Panc1 (cell line): ENCODE measurements around the gene RNF222.

ENCODE experiments used
- CTCF ChIP-seq: fragments of 450-650 bp; IDR thresholded peaks from 2 replicates; pipeline ENCODE4 v1.5.1; 2017; ENCODE audit warnings: mild to moderate bottlenecking
- POLR2AphosphoS5 ChIP-seq: IDR thresholded peaks from 2 replicates; pipeline ENCODE4 v1.6.1; 2012; ENCODE audit warnings: mild to moderate bottlenecking, low read depth, low read length, moderate library complexity

DNA sequence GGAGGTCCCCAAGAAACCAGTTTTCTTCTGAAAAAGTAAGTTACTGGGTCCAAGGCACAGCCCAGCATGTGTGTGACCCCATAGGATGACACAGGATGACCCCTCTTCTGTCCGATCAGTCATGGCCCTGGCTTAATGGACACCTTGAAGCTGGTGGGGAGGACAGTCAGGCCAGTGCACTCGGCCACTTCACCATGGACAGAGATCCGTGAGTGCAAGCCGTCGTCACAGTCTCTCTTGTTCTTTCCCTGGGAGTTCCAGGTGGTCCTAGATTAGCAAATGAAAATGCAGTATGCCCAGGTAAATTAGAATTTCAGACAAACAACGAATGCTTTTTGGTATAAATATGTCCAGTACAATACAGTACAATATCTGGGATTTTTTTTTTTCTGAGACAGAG, 1.4 kb upstream of the RNF222 start:
- TF ChIP-seq POLR2AphosphoS5 = no peak
- no peak for TF ChIP-seq CTCF
